ENCODE results near the gene HMCN1. TPM values are rescaled to one million over a fixed set of nuclear protein-coding genes. Genes with fewer than 3 reads are reported as not detected.
A peak's percentile ranks its signal among the peaks of the same experiment; 100 is the strongest.
"Not testable (repeated sequence)": the region's sequence is repeated elsewhere in the genome, so short reads cannot be mapped to it uniquely, and the experiment has no call there.

HMCN1 gene
- total RNA-seq, 6 donors from 2014 or later = 15.7 to 43.3 (median 27.2) TPM

- Histone ChIP-seq H3K9me3 (no peaks in the 10 kb centered on the region), H3K27me3 (no peaks in the 10 kb centered on the region), H3K36me3 (no peaks in the 10 kb centered on the region), H3K4me3 (no peak overlapping the region), H3K4me1 (no peaks in the 10 kb centered on the region), H3K27ac (no peak overlapping the region)
- ATAC-seq (ENCODE audit: low FRiP score in 2 of 2) (no peak), DNase-seq (no peak)
- 76 to 91% methylated on average over 2 of the region's 2 CpGs for WGBS, 2 donors
- TF ChIP-seq CTCF (IDR thresholded peaks at IDR 0.05) (no peak), EP300 (IDR thresholded peaks at IDR 0.05) (no peak), POLR2A (IDR thresholded peaks at IDR 0.05) (no peak), POLR2AphosphoS5 (IDR thresholded peaks at IDR 0.05) (no peak)
Observed at GRCh38 chr1:185874246-185874645, 140.1 kb downstream of the HMCN1 start.

GRCh38 chr1:185880330-185880729 lies 146.1 kb downstream of the HMCN1 start:
- TF ChIP-seq POLR2A (IDR thresholded peaks at IDR 0.05) (no peak), EP300 (IDR thresholded peaks at IDR 0.05) (no peak), CTCF (IDR thresholded peaks at IDR 0.05) (no peak), POLR2AphosphoS5 (IDR thresholded peaks at IDR 0.05) (no peak)
- H3K27me3 ChIP-seq = no peaks in the 10 kb centered on the region
- no peaks in the 10 kb centered on the region for H3K36me3 ChIP-seq
- no peak overlapping the region for H3K4me3 ChIP-seq
- H3K9me3 ChIP-seq = no peaks in the 10 kb centered on the region
- H3K27ac ChIP-seq = no peak overlapping the region
- DNase-seq = no peak
- no peak for ATAC-seq (ENCODE audit: low FRiP score in 2 of 2)
- no peaks in the 10 kb centered on the region for H3K4me1 ChIP-seq

GRCh38 chr1:185880779-185881333 lies 146.7 kb downstream of the HMCN1 start:
- ATAC-seq (ENCODE audit: low FRiP score in 2 of 2) = no peak
- WGBS, 2 donors = 88 to 90% methylated on average over 7 of the region's 7 CpGs
- H3K4me3 ChIP-seq = no peak overlapping the region

GRCh38 chr1:185886046-185886445 lies 151.9 kb downstream of the HMCN1 start:
- WGBS, 2 donors = 79 to 92% methylated on average over 1 of the region's 1 CpG
- Histone ChIP-seq H3K36me3 (no peaks in the 10 kb centered on the region), H3K4me1 (no peaks in the 10 kb centered on the region), H3K9me3 (no peaks in the 10 kb centered on the region), H3K4me3 (no peak overlapping the region), H3K27ac (no peak overlapping the region), H3K27me3 (no peaks in the 10 kb centered on the region)
- DNase-seq (no peak), ATAC-seq (ENCODE audit: low FRiP score in 2 of 2) (no peak)
- TF ChIP-seq POLR2AphosphoS5 (IDR thresholded peaks at IDR 0.05) (no peak), CTCF (IDR thresholded peaks at IDR 0.05) (no peak), POLR2A (IDR thresholded peaks at IDR 0.05) (no peak), EP300 (IDR thresholded peaks at IDR 0.05) (no peak)

More at GRCh38 chr1:185880779-185881333, 146.7 kb downstream of the HMCN1 start:
- Histone ChIP-seq H3K36me3 (no peaks in the 10 kb centered on the region), H3K4me1 (no peaks in the 10 kb centered on the region), H3K27ac (no peak overlapping the region), H3K9me3 (no peaks in the 10 kb centered on the region), H3K27me3 (no peaks in the 10 kb centered on the region)
- no peak for DNase-seq
- TF ChIP-seq POLR2A (IDR thresholded peaks at IDR 0.05) (no peak), CTCF (IDR thresholded peaks at IDR 0.05) (no peak), EP300 (IDR thresholded peaks at IDR 0.05) (no peak), POLR2AphosphoS5 (IDR thresholded peaks at IDR 0.05) (no peak)

- WGBS, 2 donors = 57 to 66% methylated on average over 4 of the region's 4 CpGs
- Histone ChIP-seq H3K36me3 (no peaks in the 10 kb centered on the region), H3K27me3 (no peaks in the 10 kb centered on the region), H3K27ac (no peak overlapping the region), H3K9me3 (no peaks in the 10 kb centered on the region), H3K4me1 (no peaks in the 10 kb centered on the region), H3K4me3 (no peak overlapping the region)
- ATAC-seq (ENCODE audit: low FRiP score in 2 of 2) (no peak), DNase-seq (no peak)
- TF ChIP-seq POLR2A (IDR thresholded peaks at IDR 0.05) = no peak
- no peak for TF ChIP-seq EP300 (IDR thresholded peaks at IDR 0.05)
- TF ChIP-seq CTCF (IDR thresholded peaks at IDR 0.05) = no peak
- TF ChIP-seq POLR2AphosphoS5 (IDR thresholded peaks at IDR 0.05) = no peak
Observed at GRCh38 chr1:185886671-185887070, 152.5 kb downstream of the HMCN1 start.

- not testable (repeated sequence) for ATAC-seq (ENCODE audit: low FRiP score in 2 of 2); H3K4me3 ChIP-seq; H3K27me3 ChIP-seq; H3K27ac ChIP-seq; H3K4me1 ChIP-seq; H3K36me3 ChIP-seq; H3K9me3 ChIP-seq
- WGBS, 2 donors = 92 to 93% methylated on average over 25 to 26 of the region's 26 CpGs
- DNase-seq = peak in 1 of 2 donors; percentile 52
Observed at GRCh38 chr1:185892831-185893403, 158.7 kb downstream of the HMCN1 start.

Data from upper lobe of left lung (tissue), 6 donors.